Cardiac muscle cell (in vitro differentiated cells and primary cell): Measurements from ENCODE around the gene NEU2. TPM values are rescaled to one million over a fixed set of nuclear protein-coding genes. Genes with fewer than 3 reads are reported as not detected.
A peak's percentile ranks its signal among the peaks of the same experiment; 100 is the strongest.

Experiments used
- DNase-seq, 2 donors: peaks; one replicate each; pipeline versions ENCODE4 v3.0.0 to v3.0.0-alpha.2; 2010 to 2017; ENCODE audit warnings: low read depth in 1 of 2, low spot score in 1 of 2
- H3K27ac ChIP-seq: fragments of 200-600 bp; sonication (generic); 2 replicates; pipeline ENCODE4 v1.5.1; 2016
- H3K27me3 ChIP-seq: fragments of 200-600 bp; sonication (generic); 2 replicates; pipeline ENCODE4 v1.6.0; 2016; ENCODE audit warnings: control low read depth
- H3K36me3 ChIP-seq: fragments of 200-600 bp; sonication (generic); 2 replicates; pipeline ENCODE4 v1.5.1; 2016; ENCODE audit warnings: control low read depth
- H3K4me1 ChIP-seq: fragments of 200-600 bp; sonication (generic); 2 replicates; pipeline ENCODE4 v1.8.1; 2017; ENCODE audit warnings: low read depth, mild to moderate bottlenecking, mixed run types
- H3K4me3 ChIP-seq: fragments of 200-600 bp; sonication (generic); 2 replicates; pipeline ENCODE4 v1.5.1; 2016; ENCODE audit warnings: mild to moderate bottlenecking
- H3K9me3 ChIP-seq: fragments of 200-600 bp; sonication (generic); 2 replicates; pipeline ENCODE4 v1.5.1; 2017; ENCODE audit warnings: low read depth, mild to moderate bottlenecking, control low read depth
- polyA plus RNA-seq: library from polyadenylated mRNA; unstranded; fragments of >200 nt; fragmentation: Nextera tagmentation; extraction: Ambion mirVana; gene quantifications from 2 replicates; pipeline ENCODE4 v1.2.1, GENCODE V29; 2016
- total RNA-seq: library from RNA; depleted of rRNA; stranded (reverse); fragments of >200 nt; gene quantifications from 2 replicates; pipeline ENCODE4 v1.2.3, GENCODE V29; 2016
- TF ChIP-seq, protein P1 (sequence below): IDR thresholded peaks from 2 replicates; pipeline ENCODE4 v1.5.1; 2012; ENCODE audit warnings: low read depth, mild to moderate bottlenecking, low read length

NEU2 gene
- total and polyA plus RNA-seq, 2 experiments from 2014 or later: not detected

DNA sequence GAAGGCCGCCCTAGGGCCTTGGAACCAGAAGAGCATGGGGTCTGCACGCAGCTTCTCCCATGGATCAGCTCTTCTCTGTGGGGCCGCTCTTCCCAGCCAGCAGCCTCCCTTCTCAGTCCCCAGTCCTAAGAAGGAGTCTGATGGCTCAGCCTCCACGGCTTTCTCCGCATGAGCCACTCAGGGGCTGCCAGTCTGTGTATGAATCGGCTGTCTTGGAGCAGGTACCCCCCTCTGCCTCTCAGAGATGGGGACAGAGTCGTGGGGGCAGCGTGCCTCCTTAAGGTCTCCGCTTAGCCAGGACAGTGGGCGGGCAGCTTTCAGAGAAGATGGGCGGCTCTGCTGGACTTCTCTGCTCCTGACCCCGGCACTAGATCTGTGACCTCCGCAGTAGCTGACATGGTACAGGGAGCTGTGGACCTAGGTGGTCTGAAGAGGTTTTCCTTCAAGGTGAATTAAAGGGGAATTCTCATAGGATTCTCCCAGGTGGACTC lies 49.3 kb downstream of the NEU2 start:
- H3K36me3 ChIP-seq: no peaks in the 10 kb centered on the region
- H3K9me3 ChIP-seq: no peaks in the 10 kb centered on the region
- H3K4me1 ChIP-seq: no peaks in the 10 kb centered on the region
- H3K4me3 ChIP-seq: no peak overlapping the region
- no peak overlapping the region for H3K27ac ChIP-seq
- TF ChIP-seq, protein P1, sequence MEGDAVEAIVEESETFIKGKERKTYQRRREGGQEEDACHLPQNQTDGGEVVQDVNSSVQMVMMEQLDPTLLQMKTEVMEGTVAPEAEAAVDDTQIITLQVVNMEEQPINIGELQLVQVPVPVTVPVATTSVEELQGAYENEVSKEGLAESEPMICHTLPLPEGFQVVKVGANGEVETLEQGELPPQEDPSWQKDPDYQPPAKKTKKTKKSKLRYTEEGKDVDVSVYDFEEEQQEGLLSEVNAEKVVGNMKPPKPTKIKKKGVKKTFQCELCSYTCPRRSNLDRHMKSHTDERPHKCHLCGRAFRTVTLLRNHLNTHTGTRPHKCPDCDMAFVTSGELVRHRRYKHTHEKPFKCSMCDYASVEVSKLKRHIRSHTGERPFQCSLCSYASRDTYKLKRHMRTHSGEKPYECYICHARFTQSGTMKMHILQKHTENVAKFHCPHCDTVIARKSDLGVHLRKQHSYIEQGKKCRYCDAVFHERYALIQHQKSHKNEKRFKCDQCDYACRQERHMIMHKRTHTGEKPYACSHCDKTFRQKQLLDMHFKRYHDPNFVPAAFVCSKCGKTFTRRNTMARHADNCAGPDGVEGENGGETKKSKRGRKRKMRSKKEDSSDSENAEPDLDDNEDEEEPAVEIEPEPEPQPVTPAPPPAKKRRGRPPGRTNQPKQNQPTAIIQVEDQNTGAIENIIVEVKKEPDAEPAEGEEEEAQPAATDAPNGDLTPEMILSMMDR: no peak
- DNase-seq: no peak
- no peaks in the 10 kb centered on the region for H3K27me3 ChIP-seq

DNA sequence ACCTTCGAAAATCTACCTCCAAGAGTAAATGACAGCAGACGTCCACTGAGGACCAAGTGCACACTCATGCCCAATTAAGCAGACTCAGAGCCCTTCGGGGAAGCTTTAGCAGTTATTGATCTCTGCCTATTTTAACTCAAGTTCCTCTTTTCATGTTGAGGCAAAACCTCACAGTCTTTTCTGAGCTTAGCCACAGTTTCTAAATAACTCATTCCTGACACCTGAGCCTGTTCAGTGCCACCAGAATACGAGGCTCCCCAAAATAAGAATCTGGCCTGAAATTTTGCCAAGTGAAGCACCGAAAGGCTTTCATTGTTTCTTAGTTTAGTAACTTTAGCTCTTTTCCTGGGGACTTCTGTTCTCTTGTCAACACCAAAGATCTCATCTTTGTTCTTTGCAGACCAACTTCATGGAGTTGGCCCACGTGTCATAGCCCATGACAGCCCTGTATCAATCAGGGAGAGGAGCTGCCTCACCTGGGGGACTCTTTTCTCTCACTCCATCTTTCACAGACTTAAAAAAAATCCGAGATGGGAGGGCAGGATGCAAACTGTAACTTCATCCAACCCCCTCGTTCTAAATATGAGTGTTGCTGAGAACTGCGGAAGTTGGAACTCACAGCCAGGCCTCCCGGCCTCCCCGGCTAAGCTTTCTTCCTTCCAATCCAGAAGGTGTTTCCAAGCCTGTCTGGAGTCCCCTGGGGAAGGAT lies 49.9 kb downstream of the NEU2 start:
- TF ChIP-seq, protein P1: no peak
- no peak for DNase-seq
- H3K9me3 ChIP-seq: no peaks in the 10 kb centered on the region
- H3K4me3 ChIP-seq: no peak overlapping the region
- H3K4me1 ChIP-seq: no peaks in the 10 kb centered on the region
- H3K36me3 ChIP-seq: no peaks in the 10 kb centered on the region
- no peak overlapping the region for H3K27ac ChIP-seq
- no peaks in the 10 kb centered on the region for H3K27me3 ChIP-seq

DNA sequence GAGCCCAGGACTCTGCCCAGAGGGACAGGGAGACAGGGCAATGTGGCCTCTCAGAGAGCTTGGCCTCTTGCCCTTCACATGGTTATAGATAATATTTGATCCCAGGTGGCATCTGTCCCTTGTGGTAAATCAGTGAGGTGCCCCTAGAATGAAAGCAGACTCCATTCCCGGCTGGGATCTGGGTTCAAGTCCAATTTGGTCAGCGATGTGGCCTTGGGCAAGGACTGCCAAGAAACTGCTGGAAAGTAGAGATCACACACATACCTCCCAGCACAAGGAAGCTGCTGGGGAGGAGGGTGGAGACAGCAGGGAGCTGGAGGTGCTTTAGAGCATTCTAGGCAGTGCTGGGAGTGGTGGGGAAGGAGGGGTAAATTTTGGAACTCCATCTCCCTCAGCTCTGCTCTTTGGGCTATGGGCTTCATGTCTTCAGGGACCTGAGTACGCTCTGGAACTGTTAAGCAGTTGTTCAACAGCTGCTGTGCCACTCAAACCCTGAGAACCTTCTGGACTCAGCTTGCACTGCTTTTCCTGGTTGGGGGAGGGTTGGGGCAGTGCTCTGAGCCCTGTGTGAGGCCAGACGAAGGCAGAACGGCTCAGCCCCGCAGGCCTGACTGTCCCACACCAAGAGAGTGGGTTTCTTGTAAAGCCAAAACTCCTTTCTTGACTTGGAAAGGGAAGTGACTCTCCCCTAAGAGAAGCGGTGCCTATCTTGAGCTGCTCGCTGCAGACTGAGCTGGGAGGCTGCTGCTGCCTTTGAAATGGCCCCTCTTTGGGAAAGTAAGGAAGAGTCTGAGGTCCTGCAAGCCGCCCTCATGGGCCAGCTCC lies 50.7 kb downstream of the NEU2 start:
- Histone ChIP-seq H3K9me3 (no peaks in the 10 kb centered on the region), H3K36me3 (no peaks in the 10 kb centered on the region), H3K4me3 (no peak overlapping the region), H3K27ac (no peak overlapping the region), H3K27me3 (no peaks in the 10 kb centered on the region), H3K4me1 (no peaks in the 10 kb centered on the region)
- TF ChIP-seq, protein P1: no peak
- DNase-seq: no peak

DNA sequence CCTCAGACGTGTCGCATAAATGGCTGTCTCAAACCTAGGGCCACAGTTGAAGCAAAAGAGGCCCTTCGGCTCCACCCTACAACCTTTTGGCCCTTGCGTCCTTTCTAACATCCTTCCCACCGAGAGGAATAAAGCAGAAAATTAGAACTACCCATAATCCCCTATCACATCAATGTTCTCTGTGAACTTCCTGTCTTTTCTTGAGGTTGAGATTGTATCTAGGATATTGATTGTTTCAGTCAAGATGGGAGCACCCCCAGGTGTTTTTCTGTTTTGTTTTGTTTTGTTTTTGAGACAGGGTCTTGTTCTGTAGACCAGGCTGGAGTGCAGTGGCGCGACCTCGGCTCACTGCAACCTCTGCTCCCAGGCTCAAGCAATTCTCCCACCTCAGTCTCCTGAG lies 51.3 kb downstream of the NEU2 start:
- H3K4me3 ChIP-seq: no peak overlapping the region
- no peaks in the 10 kb centered on the region for H3K27me3 ChIP-seq
- TF ChIP-seq, protein P1: no peak
- H3K9me3 ChIP-seq: no peaks in the 10 kb centered on the region
- no peak overlapping the region for H3K27ac ChIP-seq
- DNase-seq: no peak
- no peaks in the 10 kb centered on the region for H3K4me1 ChIP-seq
- H3K36me3 ChIP-seq: no peaks in the 10 kb centered on the region

DNA sequence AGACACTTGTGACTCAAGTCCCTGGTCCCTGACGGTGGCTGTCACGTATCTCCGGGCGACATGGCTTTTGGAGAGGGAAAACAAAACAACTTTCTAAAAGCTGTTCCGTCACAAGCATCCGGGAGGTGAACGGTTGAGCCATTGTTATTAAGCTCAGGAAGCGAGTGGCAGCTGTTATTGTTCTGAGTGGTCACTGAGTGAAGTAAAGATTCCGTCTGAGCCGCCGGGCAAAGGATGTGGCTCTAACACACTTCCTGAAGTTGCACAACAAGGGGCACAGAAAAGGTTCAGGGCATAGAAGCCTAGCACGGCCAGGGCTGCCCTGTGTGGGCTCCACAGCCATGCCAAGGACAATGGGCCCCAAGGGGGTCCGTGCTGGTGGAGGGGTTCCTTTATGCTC lies 52.0 kb downstream of the NEU2 start:
- Histone ChIP-seq H3K27ac (no peak overlapping the region), H3K27me3 (no peaks in the 10 kb centered on the region), H3K36me3 (no peaks in the 10 kb centered on the region), H3K4me1 (no peaks in the 10 kb centered on the region), H3K9me3 (no peaks in the 10 kb centered on the region), H3K4me3 (no peak overlapping the region)
- DNase-seq: peak in 1 of 2 donors; percentile 19
- TF ChIP-seq, protein P1: no peak

Other genes with a start within 250 kb of the NEU2 start
- gene SNORC, start 162.4 kb upstream of the NEU2 start, total RNA-seq: 3.8 and 13.1 TPM in 2 replicates
- gene SNORC, start 162.4 kb upstream of the NEU2 start, polyA plus RNA-seq: 1.2 and 2.3 TPM in 2 replicates
- 2.1 and 2.9 TPM in 2 replicates for gene NGEF, start 19.4 kb upstream of the NEU2 start, total RNA-seq
- 2.0 and 5.6 TPM in 2 replicates for gene NGEF, start 19.4 kb upstream of the NEU2 start, polyA plus RNA-seq
- 3.5 and 6.8 TPM in 2 replicates for gene INPP5D, start 27.7 kb downstream of the NEU2 start, total RNA-seq
- 1.7 and 4.5 TPM in 2 replicates for gene INPP5D, start 27.7 kb downstream of the NEU2 start, polyA plus RNA-seq
- 27.7 and 36.1 TPM in 2 replicates for gene ATG16L1, start 219.0 kb downstream of the NEU2 start, total RNA-seq
- 16.5 and 18.5 TPM in 2 replicates for gene ATG16L1, start 219.0 kb downstream of the NEU2 start, polyA plus RNA-seq